Vagina (tissue), 2 donors: ENCODE data around the gene HTRA3. TPM values are rescaled to one million over a fixed set of nuclear protein-coding genes. Genes with fewer than 3 reads are reported as not detected.
A peak's percentile ranks its signal among the peaks of the same experiment; 100 is the strongest.

ENCODE experiments used
- DNase-seq, 2 donors: peaks; one replicate each; pipeline ENCODE4 v3.0.0-alpha.2; 2017; ENCODE audit errors: extremely low spot score in 2 of 2
- H3K27ac ChIP-seq: fragments of 200-600 bp; sonication (generic); one replicate; pipeline ENCODE4 v1.5.1; 2019
- H3K27me3 ChIP-seq: fragments of 200-600 bp; sonication (generic); one replicate; pipeline ENCODE4 v1.5.1; 2019
- H3K36me3 ChIP-seq, 2 donors: fragments of 200-600 bp; sonication (generic); one replicate each; pipeline ENCODE4 v1.5.1; 2017 to 2019
- H3K4me1 ChIP-seq: fragments of 200-600 bp; sonication (generic); one replicate; pipeline ENCODE4 v1.5.1; 2019
- H3K4me3 ChIP-seq, 2 donors: fragments of 200-600 bp; sonication (generic); 1 replicate in 1 of 2; 2 replicates in 1 of 2; pipeline ENCODE4 v1.5.1; 2016 to 2019
- H3K9me3 ChIP-seq: fragments of 200-600 bp; sonication (generic); one replicate; pipeline ENCODE4 v1.5.1; 2019
- CTCF ChIP-seq, 3 experiments: fragments of 450-650 bp in 2 of 3; fragments of 200-600 bp in 1 of 3; sonication (generic) in 1 of 3; IDR thresholded peaks; one replicate each; pipeline ENCODE4 v1.5.1; 2017 to 2019; ENCODE audit warnings: antibody characterized with exemption in 3 of 3, mild to moderate bottlenecking in 2 of 3, moderate library complexity in 2 of 3
- POLR2A ChIP-seq, 2 donors: fragments of 450-650 bp; IDR thresholded peaks; one replicate each; pipeline ENCODE4 v1.6.1; 2017; ENCODE audit warnings: antibody characterized with exemption in 2 of 2, mild to moderate bottlenecking in 2 of 2, moderate library complexity in 2 of 2
- POLR2AphosphoS5 ChIP-seq, 2 donors: sonication (generic); formaldehyde crosslinking; IDR thresholded peaks; one replicate each; pipeline ENCODE4 v1.9.0; 2017; ENCODE audit warnings: antibody characterized with exemption in 2 of 2, mild to moderate bottlenecking in 2 of 2, low read depth in 1 of 2; ENCODE audit not compliant: insufficient read depth in 1 of 2
- intact Hi-C: fragments of 100-400 bp; cut with DNase I; formaldehyde crosslinking; loops from one replicate; pipeline ENCODE4 v1.15.1; 2023
- total RNA-seq: library from RNA; depleted of rRNA; stranded (reverse); fragments of >200 nt; gene quantifications from one replicate; pipeline ENCODE4 v1.2.3, GENCODE V29; 2016

Gene HTRA3
- total RNA-seq, 1 donor from 2014 or later = 33.1 TPM

GRCh38 chr4:8311101-8312068, 41.8 kb downstream of the HTRA3 start:
- no peaks in the 10 kb centered on the region for H3K27me3 ChIP-seq
- no peak for TF ChIP-seq CTCF (IDR thresholded peaks at IDR 0.05)
- TF ChIP-seq POLR2AphosphoS5 (IDR thresholded peaks at IDR 0.05; ENCODE audit: insufficient read depth in 1 of 2, low read depth in 1 of 2) = no peak
- TF ChIP-seq POLR2A (IDR thresholded peaks at IDR 0.05) = no peak
- no peak overlapping the region for H3K27ac ChIP-seq
- H3K4me3 ChIP-seq = no peak overlapping the region
- intact Hi-C loops = no loop called here
- no peaks in the 10 kb centered on the region for H3K36me3 ChIP-seq
- DNase-seq = no peak
- peaks cover 32% of the 10 kb centered on the region for H3K4me1 ChIP-seq
- H3K9me3 ChIP-seq = no peaks in the 10 kb centered on the region

GRCh38 chr4:8312069-8312445, 42.5 kb downstream of the HTRA3 start:
- DNase-seq = no peak
- no peaks in the 10 kb centered on the region for H3K27me3 ChIP-seq
- no peak for TF ChIP-seq CTCF (IDR thresholded peaks at IDR 0.05)
- peaks cover 29% of the 10 kb centered on the region for H3K4me1 ChIP-seq
- H3K27ac ChIP-seq = no peak overlapping the region
- intact Hi-C loops = no loop called here
- no peaks in the 10 kb centered on the region for H3K36me3 ChIP-seq
- no peaks in the 10 kb centered on the region for H3K9me3 ChIP-seq
- no peak overlapping the region for H3K4me3 ChIP-seq

- TF ChIP-seq CTCF (IDR thresholded peaks at IDR 0.05) (no peak), POLR2AphosphoS5 (IDR thresholded peaks at IDR 0.05; ENCODE audit: insufficient read depth in 1 of 2, low read depth in 1 of 2) (no peak), POLR2A (IDR thresholded peaks at IDR 0.05) (no peak)
- no peak overlapping the region for H3K27ac ChIP-seq
- H3K36me3 ChIP-seq = no peaks in the 10 kb centered on the region
- no peaks in the 10 kb centered on the region for H3K27me3 ChIP-seq
- DNase-seq = no peak
- H3K9me3 ChIP-seq = no peaks in the 10 kb centered on the region
- H3K4me1 ChIP-seq = peaks cover 25% of the 10 kb centered on the region
- intact Hi-C loops = no loop called here
- H3K4me3 ChIP-seq = no peak overlapping the region
Measured at GRCh38 chr4:8312976-8313375, 43.4 kb downstream of the HTRA3 start.

- H3K27ac ChIP-seq = no peak overlapping the region
- peak; percentile 65 to 92 for DNase-seq
- H3K9me3 ChIP-seq = no peaks in the 10 kb centered on the region
- H3K36me3 ChIP-seq = no peaks in the 10 kb centered on the region
- H3K27me3 ChIP-seq = no peaks in the 10 kb centered on the region
- H3K4me1 ChIP-seq = peaks cover 22% of the 10 kb centered on the region
- TF ChIP-seq CTCF (IDR thresholded peaks at IDR 0.05) (no peak), POLR2A (IDR thresholded peaks at IDR 0.05) (no peak), POLR2AphosphoS5 (IDR thresholded peaks at IDR 0.05; ENCODE audit: insufficient read depth in 1 of 2, low read depth in 1 of 2) (no peak)
- intact Hi-C loops = no loop called here
- no peak overlapping the region for H3K4me3 ChIP-seq
Measured at GRCh38 chr4:8314691-8315255, 45.2 kb downstream of the HTRA3 start.
